ENCODE data around the gene C15orf40. TPM values are rescaled to one million over a fixed set of nuclear protein-coding genes. Genes with fewer than 3 reads are reported as not detected.

C15orf40 gene
- total and polyA plus RNA-seq, 4 donors = 7.3 to 25.2 (median 11.3) TPM

DNA sequence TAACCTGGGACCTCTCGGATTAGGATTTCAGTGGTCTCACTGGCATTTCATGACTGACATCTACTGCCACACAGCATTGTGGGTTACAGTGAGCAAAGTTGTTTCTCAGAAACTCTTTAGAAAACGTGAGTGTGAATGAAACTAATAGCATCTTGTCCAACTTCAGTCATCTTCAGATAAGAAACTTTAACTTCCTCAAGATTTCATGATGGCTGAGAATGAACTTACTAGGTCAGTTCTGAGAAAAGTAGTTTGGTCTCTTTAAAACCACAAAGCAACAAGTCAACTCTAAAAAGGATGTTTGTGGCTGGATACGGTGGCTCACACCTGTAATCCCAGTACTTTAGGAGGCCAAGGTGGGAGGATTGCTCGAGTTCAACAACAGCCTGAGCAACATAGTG lies 44.8 kb downstream of the C15orf40 start:
- no peak overlapping the region for H3K4me3 ChIP-seq (ENCODE audit: low read depth in 1 of 3, low read length in 3 of 3)
- H3K36me3 ChIP-seq (ENCODE audit: control insufficient read depth in 4 of 4, insufficient read depth in 3 of 4, low read depth in 1 of 4, low read length in 3 of 4) = no peaks in the 10 kb centered on the region
- peaks cover 5 to 25% (median 20%) of the 10 kb centered on the region in 4 donors for H3K4me1 ChIP-seq (ENCODE audit: control insufficient read depth in 4 of 4, insufficient read depth in 4 of 4, low read length in 3 of 4)
- H3K27me3 ChIP-seq (ENCODE audit: control insufficient read depth in 4 of 4, insufficient read depth in 4 of 4, low read length in 3 of 4) = no peaks in the 10 kb centered on the region
- H3K27ac ChIP-seq (ENCODE audit: low read depth in 1 of 2, low read length in 2 of 2) = no peak overlapping the region
- H3K9ac ChIP-seq (ENCODE audit: low read depth in 1 of 2, low read length in 2 of 2) = no peak overlapping the region
- DNase-seq (ENCODE audit: low spot score) = no peak
- 80% methylated on average over 4 of the region's 4 CpGs for WGBS
- TF ChIP-seq, protein P1, sequence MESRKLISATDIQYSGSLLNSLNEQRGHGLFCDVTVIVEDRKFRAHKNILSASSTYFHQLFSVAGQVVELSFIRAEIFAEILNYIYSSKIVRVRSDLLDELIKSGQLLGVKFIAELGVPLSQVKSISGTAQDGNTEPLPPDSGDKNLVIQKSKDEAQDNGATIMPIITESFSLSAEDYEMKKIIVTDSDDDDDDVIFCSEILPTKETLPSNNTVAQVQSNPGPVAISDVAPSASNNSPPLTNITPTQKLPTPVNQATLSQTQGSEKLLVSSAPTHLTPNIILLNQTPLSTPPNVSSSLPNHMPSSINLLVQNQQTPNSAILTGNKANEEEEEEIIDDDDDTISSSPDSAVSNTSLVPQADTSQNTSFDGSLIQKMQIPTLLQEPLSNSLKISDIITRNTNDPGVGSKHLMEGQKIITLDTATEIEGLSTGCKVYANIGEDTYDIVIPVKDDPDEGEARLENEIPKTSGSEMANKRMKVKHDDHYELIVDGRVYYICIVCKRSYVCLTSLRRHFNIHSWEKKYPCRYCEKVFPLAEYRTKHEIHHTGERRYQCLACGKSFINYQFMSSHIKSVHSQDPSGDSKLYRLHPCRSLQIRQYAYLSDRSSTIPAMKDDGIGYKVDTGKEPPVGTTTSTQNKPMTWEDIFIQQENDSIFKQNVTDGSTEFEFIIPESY (IDR thresholded peaks at IDR 0.05) = no peak
- no peak for TF ChIP-seq NR2F2 (IDR thresholded peaks at IDR 0.05)
- TF ChIP-seq, protein P2, sequence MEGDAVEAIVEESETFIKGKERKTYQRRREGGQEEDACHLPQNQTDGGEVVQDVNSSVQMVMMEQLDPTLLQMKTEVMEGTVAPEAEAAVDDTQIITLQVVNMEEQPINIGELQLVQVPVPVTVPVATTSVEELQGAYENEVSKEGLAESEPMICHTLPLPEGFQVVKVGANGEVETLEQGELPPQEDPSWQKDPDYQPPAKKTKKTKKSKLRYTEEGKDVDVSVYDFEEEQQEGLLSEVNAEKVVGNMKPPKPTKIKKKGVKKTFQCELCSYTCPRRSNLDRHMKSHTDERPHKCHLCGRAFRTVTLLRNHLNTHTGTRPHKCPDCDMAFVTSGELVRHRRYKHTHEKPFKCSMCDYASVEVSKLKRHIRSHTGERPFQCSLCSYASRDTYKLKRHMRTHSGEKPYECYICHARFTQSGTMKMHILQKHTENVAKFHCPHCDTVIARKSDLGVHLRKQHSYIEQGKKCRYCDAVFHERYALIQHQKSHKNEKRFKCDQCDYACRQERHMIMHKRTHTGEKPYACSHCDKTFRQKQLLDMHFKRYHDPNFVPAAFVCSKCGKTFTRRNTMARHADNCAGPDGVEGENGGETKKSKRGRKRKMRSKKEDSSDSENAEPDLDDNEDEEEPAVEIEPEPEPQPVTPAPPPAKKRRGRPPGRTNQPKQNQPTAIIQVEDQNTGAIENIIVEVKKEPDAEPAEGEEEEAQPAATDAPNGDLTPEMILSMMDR (IDR thresholded peaks at IDR 0.05; ENCODE audit: low read depth, low read length, missing input control) = no peak
- no peak for TF ChIP-seq RAD21 (IDR thresholded peaks at IDR 0.05)
- TF ChIP-seq EGR1 (IDR thresholded peaks at IDR 0.05; ENCODE audit: low read depth in 2 of 2) = no peak
- no peak for TF ChIP-seq YY1 (IDR thresholded peaks at IDR 0.05)
- TF ChIP-seq HNF4A (conservative IDR thresholded peaks at IDR 0.05) = no peak
- no peak for TF ChIP-seq FOXA2 (IDR thresholded peaks at IDR 0.05)
- TF ChIP-seq JUND (IDR thresholded peaks at IDR 0.05) = no peak
- TF ChIP-seq GABPA (IDR thresholded peaks at IDR 0.05 in 1 of 2, conservative IDR thresholded peaks at IDR 0.05 in 1 of 2) = no peak
- TF ChIP-seq RXRA (IDR thresholded peaks at IDR 0.05) = no peak
- H3K9me3 ChIP-seq (ENCODE audit: control insufficient read depth in 4 of 4, low read length in 3 of 4) = no peaks in the 10 kb centered on the region

DNA sequence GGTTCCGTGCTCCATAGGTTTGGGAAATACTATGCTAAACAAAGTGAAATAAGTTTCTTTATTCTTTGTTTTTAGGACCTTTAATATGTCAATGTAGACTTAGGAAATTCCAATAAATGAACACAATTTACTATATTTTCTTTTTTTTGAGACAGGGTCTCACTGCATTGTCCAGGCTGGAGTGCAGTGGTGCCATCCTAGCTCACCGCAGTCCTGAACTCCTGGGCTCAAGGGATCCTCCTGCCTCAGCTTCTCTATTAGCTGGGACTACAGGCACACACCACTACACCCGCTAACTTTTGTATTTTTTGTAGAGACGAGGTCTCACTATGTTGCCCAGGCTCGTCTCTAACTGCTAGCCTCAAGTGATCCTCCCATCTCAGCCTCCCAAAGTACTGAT lies 46.5 kb downstream of the C15orf40 start:
- Histone ChIP-seq H3K27me3 (ENCODE audit: control insufficient read depth in 4 of 4, insufficient read depth in 4 of 4, low read length in 3 of 4) (no peaks in the 10 kb centered on the region), H3K27ac (ENCODE audit: low read depth in 1 of 2, low read length in 2 of 2) (no peak overlapping the region), H3K9me3 (ENCODE audit: control insufficient read depth in 4 of 4, low read length in 3 of 4) (no peaks in the 10 kb centered on the region), H3K9ac (ENCODE audit: low read depth in 1 of 2, low read length in 2 of 2) (no peak overlapping the region), H3K36me3 (ENCODE audit: control insufficient read depth in 4 of 4, insufficient read depth in 3 of 4, low read depth in 1 of 4, low read length in 3 of 4) (no peaks in the 10 kb centered on the region), H3K4me1 (ENCODE audit: control insufficient read depth in 4 of 4, insufficient read depth in 4 of 4, low read length in 3 of 4) (peaks cover under 1 to 15% (median 4%) of the 10 kb centered on the region in 4 donors), H3K4me3 (ENCODE audit: low read depth in 1 of 3, low read length in 3 of 3) (no peak overlapping the region)
- TF ChIP-seq RXRA (IDR thresholded peaks at IDR 0.05) (no peak), HNF4A (conservative IDR thresholded peaks at IDR 0.05) (no peak), FOXA1 (IDR thresholded peaks at IDR 0.05) (no peak), EGR1 (IDR thresholded peaks at IDR 0.05; ENCODE audit: low read depth in 2 of 2) (no peak), YY1 (IDR thresholded peaks at IDR 0.05) (no peak), NR2F2 (IDR thresholded peaks at IDR 0.05) (no peak), RAD21 (IDR thresholded peaks at IDR 0.05) (no peak), FOXA2 (IDR thresholded peaks at IDR 0.05) (no peak), SP1 (IDR thresholded peaks at IDR 0.05) (no peak), HNF4G (IDR thresholded peaks at IDR 0.05) (no peak), JUND (IDR thresholded peaks at IDR 0.05) (no peak), TAF1 (conservative IDR thresholded peaks at IDR 0.05) (no peak), GABPA (IDR thresholded peaks at IDR 0.05 in 1 of 2, conservative IDR thresholded peaks at IDR 0.05 in 1 of 2) (no peak)
- TF ChIP-seq, protein P1 (IDR thresholded peaks at IDR 0.05) = no peak
- TF ChIP-seq, protein P3, sequence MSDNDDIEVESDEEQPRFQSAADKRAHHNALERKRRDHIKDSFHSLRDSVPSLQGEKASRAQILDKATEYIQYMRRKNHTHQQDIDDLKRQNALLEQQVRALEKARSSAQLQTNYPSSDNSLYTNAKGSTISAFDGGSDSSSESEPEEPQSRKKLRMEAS (IDR thresholded peaks at IDR 0.05) = no peak
- TF ChIP-seq, protein P2 (IDR thresholded peaks at IDR 0.05; ENCODE audit: low read depth, low read length, missing input control) = no peak
- TF ChIP-seq, protein P4, sequence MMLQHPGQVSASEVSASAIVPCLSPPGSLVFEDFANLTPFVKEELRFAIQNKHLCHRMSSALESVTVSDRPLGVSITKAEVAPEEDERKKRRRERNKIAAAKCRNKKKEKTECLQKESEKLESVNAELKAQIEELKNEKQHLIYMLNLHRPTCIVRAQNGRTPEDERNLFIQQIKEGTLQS (IDR thresholded peaks at IDR 0.05) = no peak
- DNase-seq (ENCODE audit: low spot score) = no peak
- 99% methylated on average over 5 of the region's 5 CpGs for WGBS

All from liver (tissue), 9 donors.